GM21528 (cell line): ENCODE results near the gene LRFN5.
"Not testable (repeated sequence)": the region's sequence is repeated elsewhere in the genome, so short reads cannot be mapped to it uniquely, and the experiment has no call there.

Experiments
- ATAC-seq: cut with Tn5 transposase; IDR thresholded peaks from one replicate; pipeline ENCODE4 v1.9.1; 2021; ENCODE audit warnings: mild to moderate bottlenecking, moderate library complexity; ENCODE audit not compliant: unreplicated experiment, low FRiP score

LRFN5 gene

DNA sequence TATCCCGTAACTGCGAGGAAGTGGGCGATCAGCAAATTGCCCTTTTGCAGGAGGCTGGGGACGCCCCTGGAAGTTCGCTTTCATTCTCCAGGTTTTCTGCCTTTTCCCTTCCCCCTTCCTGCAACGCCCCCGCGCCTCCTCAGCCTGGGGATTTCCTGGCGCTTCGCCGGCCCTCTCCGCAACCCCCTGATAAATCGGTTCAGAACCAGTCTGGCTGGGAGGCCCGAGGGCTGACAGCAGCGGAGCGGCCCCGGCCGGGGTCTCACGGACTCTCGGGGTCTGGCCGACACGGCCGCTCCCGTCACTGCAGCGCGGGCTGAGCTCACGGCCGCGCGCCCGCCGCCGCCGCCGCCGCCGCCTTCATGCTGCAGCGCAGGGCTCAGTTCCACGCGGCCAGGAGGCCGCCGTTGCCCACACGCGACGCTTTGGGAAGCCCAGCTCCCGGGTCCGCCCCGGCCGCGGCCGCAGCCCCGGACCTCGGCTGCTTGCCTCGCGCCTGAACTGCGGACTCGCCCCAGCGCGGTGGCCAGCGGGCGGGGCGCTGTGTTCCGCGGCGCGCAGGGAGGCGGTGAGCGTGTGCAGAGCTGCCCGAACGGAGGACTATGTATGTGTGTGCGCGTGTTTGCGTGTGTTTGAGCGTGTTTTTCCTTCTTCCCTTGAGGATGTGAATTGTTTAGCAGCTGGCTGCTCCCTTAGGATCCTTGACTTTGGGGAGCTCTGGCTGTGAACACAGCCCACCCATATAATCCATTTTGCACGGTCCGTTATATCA lies at the start of gene LRFN5:
TSS of gene LRFN5 (plus strand) at position 345 of the 772 bp plus-strand sequence.
- peak; percentile 56 for ATAC-seq

DNA sequence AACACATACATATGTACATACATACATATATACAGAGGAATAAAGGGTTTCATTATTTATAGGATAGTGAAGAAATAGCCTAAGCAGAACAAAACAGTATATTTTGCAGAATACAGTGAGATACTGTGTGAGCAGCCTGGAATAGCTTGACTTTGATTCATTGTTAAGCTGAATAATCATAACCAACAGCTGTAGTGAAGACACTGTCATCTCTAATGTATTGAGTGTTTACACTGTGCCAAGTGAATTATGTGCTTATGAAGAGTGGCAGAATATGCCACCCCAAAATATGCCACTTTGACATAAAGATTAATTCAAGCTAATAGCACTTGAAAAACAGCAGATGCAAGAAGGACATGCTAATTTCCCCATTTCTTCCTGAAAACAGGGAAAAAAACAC lies 48.2 kb upstream of the LRFN5 start:
- ATAC-seq: no peak

DNA sequence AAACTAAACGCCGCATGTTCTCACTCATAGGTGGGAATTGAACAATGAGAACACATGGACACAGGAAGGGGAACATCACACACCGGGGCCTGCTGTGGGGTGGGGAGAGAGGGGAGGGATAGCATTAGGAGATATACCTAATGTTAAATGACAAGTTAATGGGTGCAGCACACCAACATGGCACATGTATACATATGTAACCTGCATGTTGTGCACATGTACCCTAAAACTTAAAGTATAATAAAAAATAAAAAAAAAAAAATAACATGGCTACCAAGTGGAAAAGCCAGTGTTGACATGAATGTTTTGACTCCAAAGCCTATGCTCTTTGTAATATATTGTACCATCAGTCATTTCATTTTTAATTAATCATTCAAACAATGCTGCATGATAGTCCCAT lies 39.8 kb upstream of the LRFN5 start:
- ATAC-seq: not testable (repeated sequence)

DNA sequence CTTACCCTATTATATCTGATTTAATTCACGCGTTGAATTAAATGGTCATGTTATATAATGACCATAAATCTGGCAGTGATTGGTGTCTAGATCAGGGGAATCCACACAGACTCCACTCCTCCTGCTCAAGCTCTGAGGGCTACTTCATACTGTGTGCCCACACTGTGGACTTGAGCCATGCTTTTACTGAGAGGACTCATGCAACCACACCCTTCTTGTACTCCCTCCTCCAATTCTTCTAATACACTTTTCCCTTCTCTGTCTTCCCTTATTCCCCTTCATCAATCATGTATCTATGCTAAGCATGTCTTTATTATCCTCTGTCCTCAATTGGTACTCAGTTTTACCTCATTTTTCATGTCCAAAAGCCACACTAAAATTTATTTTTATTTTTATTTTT lies 37.7 kb upstream of the LRFN5 start:
- ATAC-seq: no peak

DNA sequence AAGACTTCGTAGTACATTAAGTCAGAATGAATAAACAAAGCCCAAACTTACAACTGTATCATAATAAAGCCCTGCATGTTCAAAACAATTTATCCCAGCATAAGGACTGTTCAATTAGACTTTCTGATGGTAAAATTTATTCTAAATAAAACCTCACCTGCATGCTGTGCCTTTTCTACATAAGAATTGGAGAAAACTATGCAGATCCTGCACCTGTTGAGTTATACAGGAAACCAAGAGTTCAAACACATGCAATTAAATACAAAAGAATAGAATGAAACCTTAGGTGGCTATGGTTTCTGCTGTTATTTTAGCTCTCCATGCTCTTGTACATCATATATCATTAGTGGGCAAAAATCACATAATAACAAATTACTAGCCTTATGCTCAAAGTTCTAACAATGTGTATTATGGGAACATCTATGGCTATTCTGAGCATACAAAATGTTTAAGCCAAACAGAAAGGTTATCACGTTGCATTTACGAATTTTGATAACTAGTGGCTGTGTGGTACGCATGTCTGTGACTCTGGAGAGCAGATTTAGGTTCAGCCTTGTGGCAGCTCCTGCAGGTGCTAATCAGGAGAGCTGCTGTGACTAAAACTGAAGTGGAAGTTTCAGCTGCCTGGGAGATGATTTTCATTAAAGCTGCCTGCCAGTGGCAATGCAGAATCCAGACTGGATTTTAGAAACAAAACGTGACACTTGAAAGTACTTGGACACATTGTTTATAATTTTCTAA lies 36.1 kb upstream of the LRFN5 start:
- ATAC-seq: no peak

DNA sequence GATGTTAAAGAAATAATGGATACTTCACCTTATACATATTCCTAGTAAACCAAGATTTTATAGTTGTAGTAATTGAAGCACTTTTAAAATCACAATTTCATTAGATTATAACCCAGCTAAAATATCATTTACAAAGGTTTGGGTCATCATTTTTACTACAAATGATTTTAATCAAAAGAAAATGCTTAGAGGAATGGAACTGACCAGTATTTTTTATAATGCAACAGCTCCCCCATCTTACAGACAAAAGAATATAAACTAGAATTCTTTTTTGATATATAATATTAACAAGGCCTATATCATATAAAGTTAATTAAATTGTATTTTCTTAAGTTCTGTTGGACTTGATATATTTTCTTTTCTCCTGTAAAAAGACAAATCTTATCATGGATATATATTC lies 20.4 kb upstream of the LRFN5 start:
- no peak for ATAC-seq

DNA sequence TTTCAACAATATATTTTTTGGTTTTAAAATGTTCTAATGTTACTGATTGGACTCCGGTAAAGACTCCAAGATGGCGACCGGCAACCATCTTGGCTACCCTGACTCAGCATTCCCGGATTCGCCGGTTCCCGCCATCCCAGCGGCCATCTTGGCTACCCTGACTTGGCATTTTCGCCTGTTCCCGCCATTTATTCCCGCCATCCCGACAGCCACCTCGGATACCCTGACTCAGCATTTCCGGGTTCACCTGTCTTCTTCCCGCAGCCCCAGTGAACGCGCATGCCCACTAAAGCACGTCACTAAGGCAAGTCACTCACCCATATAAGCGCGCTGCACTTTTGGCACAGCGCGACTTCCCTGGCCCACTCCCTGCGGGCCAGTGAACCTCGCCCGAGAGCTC lies 9.0 kb upstream of the LRFN5 start:
- no peak for ATAC-seq

DNA sequence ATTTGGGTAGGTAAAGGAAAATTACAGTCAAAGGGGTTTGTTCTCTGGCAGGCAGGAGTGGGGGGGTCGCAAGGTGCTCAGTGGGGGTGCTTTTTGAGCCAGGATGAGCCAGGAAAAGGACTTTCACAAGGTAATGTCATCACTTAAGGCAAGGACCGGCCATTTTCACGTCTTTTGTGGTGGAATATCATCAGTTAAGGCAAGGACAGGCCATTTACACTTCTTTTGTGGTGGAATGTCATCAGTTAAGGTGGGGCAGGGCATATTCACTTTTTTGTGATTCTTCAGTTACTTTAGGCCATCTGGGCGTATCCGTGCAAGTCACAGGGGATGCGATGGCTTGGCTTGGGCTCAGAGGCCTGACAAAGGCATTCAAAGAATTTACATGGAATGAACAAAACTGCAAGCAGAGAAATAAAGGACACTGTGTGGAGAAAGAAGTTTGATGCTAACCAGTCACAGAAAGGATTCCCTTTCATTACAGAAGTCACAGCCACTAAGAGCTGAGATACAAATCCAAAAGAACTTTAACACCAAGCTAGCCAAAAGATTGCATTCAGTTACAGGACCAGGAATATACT lies 6.8 kb upstream of the LRFN5 start:
- ATAC-seq: not testable (repeated sequence)

DNA sequence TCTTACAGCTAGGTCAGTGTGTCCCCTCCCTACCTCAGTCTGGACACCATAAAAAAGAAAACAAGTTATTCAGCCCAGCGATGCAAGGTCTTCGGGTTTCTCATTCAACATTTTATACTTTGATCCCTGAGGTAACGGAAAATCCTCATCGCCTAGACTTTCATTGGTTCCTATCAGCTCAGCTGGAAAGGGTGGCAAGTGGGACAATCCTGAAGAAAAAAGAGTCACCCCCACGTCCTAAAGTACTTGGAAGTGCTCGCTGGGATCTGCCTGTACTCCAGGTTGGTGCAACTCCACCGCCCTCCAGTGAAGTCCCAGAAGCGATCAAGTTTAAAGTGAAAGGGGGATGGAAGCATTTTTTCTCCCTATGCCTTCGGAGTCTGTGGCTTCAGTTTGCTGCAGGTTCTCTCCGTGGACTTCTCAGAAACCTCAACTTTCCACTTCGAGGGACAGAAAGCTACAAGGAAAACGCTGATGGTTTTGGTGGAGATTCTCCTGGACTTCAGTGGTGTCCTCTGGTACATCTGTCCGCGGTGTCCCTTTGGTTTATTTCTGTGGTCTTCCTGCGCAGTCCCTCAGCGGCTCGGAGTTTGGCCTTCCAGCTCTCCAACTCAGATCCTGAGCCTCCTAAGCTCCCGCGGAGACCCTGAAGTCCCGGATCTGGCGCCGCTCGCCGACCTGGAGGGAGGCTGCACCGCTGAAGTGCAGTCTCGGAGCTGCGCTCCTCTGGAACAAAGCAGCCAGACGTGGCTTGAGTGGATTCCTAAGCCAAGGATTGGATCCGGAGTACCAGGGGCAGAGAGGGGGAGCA lies 1.8 kb upstream of the LRFN5 start:
- ATAC-seq: no peak

DNA sequence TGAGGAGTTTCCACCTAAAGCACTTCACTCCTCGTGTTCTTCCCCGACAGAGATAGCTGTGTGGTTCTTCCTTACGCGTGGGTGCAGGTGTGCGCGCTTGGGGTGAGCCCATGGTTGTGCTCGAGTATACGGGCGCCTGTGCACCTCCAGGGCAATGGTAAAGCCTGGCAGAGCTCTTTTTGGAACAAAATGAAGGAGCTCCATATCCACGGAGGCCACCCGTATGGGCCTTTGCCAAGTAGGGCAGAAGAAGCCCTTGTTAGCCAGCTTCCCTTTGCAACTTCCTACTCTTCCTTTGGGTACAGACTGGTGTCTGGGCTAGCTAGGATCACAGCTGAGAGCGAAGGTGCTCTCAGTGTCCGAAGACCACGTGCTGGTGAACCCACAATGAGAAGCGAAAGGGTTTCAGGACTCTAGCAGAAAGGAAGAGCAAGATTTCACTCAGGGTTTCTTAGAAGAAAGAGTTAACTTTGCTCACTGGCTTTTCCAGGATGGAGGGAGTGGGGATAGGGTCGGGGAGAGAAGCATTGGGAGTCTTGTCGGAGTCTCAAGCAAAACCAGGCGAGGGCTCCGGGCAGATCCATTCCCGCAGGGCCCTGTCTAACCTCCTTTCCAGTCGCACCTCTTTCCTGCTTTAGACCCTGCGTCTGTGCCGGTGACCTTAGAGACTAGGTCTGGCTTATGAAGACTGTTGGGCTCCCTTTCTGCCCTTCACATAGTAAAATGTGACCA lies 960 bp upstream of the LRFN5 start:
- ATAC-seq: no peak

DNA sequence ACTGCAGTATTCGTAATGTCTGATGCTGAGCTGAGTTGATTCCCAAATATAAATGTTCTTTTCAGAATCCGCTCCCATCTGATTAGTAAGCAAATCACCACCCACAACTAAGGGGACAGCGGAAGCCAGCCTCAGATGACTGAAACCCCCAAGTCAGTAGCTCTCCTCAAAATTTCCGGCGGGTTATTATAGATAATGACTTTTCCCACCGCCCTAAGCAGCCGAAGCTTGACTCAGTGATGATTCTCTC lies 469 bp upstream of the LRFN5 start:
- no peak for ATAC-seq

DNA sequence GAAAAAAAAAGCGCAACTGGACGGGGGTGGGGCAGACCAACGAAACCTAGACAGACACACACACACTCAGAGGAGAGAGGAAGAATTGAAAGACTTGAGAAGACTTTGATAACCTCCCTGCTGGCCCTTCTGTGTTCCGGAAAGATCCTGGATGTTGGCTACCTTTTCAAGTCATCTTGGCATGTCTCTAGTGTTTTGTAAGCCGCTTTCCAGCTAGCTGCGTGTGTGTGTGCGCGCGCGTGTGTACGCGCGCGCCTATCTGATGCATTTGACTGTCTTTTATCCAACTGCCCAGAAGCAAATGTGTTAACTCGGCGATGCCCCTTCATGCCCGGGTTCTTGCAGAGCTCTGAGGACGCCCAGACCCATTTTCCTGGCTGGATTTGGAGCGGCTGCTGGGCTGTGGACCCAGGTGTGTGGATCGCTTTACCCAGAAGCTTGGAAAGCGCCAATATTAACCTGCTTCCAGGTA lies 664 bp downstream of the LRFN5 start:
- no peak for ATAC-seq

DNA sequence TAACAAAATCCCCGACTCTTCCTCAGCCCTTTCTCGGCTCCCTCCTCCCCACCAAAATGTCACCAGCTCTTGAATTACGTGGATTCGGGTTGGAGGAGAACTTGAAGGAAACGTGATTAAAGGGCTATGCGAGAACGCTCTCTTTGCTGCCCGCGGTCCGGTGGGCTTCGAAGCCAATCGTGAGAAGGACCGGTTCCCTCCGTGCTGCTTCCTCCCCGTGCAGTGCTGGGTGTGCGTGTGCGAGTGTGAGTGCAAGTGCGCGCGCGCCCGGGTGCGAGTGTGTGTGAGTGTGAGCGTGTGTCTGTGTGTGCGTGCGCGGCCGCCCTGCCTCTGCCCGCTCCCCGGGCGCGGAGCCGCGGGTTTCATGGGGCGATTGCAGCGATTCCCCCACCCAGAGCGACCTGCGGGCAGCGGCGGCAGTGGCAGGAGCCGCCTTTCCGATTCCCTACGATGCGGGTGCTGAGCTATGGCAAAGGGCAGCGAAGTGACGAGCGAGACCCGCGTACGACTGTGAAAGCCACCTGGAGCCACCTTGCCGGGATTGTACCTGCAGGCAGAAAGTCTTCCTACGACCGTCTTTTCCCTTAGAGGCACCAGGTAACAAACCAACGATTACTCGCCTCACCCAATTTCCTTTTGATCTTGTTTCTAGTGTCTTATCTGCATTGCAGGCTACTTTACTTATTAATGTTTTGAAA lies 1.4 kb downstream of the LRFN5 start:
- no peak for ATAC-seq

DNA sequence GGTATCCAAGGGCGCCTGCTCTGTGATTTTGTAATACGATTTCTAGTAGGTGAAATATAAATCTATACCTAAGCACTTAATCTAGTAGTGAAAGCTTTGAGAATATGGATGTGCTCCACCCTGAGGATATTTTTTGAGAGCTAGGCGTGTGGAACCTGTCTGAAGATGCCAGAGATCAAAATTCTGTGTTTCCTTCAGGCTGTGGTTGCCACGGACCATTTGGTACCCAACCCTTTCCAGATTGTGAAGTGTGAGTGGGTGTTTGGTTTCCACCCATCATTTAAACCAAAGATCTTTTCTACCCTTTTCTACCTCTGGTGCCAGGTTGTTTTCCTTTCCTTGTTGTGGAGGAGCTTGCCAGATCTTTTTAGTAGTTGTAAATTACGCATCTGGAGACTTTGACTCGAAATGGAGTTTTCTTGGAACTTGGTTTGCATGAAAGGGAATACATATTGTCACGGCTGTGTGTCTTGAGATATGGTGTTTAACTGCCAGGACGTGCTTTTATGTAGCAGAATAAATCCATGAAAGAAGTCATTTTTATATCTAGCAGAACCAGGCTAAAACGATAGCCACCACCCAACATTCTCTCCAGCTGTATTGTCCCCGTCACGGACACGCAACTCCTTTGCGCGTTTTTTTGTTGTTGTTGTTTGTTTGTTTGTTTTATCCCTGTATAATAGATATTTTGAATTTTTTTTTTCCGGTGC lies 2.2 kb downstream of the LRFN5 start:
- ATAC-seq: no peak

DNA sequence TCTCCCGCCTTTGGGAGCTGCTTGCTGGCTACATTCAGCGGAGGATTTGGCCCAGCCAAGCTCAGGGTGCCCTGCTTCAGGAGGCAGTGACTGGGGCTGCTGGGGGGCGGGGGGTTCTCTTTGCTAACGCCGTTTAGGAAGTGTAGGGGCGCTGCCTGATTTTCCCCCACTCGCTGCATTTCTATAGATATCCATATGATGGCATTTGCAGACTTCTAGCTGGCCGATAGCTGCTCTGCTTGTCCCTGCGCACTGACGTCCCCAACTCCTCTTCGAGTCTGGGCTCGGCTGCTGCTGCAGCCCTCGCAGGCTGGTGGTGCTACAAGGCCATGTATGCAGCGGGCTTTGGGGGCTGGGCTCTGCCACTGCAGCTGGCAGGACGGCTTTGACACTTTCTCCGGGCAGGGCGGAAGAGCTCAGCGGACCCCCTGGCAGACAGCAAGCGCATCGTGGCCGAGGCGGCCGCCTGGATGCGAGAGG lies 3.1 kb downstream of the LRFN5 start:
- no peak for ATAC-seq

DNA sequence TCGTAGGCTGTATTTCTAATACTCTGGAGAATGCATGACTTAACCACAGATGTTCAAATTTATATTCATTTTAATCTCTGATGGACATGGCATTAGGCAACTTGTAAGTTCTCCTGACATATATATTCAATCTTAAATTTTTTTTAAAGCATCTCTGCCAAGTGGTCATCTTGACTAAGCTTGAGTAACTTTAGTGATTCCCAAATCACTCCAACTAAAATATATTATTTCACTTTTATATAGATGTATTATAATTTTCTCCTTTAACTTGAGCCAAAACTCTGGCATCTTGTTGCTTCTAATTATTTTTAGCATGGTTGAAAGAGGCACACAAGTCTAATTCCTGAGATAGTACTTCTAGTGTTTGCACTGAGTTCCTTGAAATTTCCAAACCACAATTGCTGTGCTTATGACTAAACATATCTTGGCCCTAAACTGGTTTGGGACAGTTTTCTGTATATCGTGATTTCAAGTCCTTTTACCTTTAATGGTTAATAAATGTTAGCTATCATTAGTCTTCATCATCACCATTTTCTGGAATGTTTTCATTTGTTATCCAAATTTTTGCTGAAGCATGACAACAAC lies 8.4 kb downstream of the LRFN5 start:
- ATAC-seq: no peak

DNA sequence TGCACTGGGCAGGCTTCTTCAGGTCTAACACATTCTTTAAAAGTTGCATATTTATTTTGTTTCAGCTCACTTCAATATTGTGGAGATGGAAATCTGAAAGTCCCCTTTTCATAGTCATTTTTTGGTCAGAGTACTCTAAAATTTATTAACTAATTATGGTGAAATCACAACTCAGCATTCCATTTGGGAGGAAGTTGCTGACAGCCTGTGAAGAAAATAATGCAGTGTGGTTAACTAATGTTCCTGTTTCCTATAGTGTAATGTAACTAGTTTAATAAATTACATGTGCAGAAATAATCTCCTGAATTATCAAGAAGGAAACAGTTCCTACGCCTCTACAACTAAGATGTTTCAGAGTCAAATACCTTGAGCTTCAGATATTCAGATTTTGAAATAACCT lies 17.1 kb downstream of the LRFN5 start:
- ATAC-seq: no peak

DNA sequence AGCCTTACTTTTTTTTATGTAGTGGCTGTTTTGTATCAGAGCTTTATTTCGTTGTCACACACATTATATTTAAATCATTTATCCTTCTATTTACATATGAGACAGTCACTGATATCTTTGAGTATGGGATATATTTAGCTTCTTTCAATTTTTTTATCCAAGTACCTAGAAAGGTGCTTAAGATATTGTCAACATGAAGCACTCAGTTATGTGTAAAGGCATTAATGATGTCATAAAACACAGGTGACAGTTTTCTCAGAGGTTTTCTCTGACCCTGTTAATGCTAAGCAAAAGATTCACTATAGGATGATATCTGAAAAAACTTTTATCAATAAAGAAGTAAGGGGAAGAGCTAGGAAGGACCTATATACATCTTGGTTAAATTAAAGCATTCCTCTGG lies 23.2 kb downstream of the LRFN5 start:
- ATAC-seq: no peak

DNA sequence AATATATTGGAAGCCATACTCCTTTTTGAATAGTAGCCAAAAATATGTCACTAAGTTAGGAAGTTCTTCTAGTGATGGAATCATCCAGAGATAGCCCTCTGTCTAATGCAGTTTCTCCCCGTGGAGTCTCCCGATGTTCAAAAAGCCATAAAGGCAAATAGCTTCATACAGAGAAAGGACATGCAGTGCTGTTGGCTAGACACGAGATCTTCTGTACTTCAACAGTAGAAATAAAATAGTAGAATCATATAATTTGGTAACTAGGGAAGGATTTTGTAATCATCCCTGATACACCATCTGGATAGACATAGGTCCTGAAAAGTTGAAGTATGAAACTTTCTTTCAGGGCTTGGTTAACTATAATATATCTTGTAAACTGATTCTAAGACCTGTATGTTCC lies 27.6 kb downstream of the LRFN5 start:
- ATAC-seq: no peak
